H1 (cell line): ENCODE results near the gene TCF20.

Source experiments
- ASH2L ChIP-seq: fragments of 200-600, 300-600 bp; sonication (generic); IDR thresholded peaks from one replicate; pipeline ENCODE4 v1.7.1; 2017; ENCODE audit warnings: low read length
- CHD1 ChIP-seq: IDR thresholded peaks from 2 replicates; pipeline ENCODE4 v1.6.1; 2012; ENCODE audit warnings: low read depth, low read length, improper control_type of control experiment
- EGR1 ChIP-seq: IDR thresholded peaks from 2 replicates; pipeline ENCODE4 v1.6.1; 2011; ENCODE audit warnings: low read depth, low read length, borderline replicate concordance
- KDM1A ChIP-seq: fragments of 200-600, 300-600 bp; sonication (generic); IDR thresholded peaks from 2 replicates; pipeline ENCODE4 v1.7.1; 2016; ENCODE audit warnings: mild to moderate bottlenecking, low read length, borderline replicate concordance
- RAD21 ChIP-seq, 2 experiments: IDR thresholded peaks in 1 of 2; conservative IDR thresholded peaks in 1 of 2; 2 replicates each; pipeline ENCODE4 v1.6.1; 2011; ENCODE audit warnings: low read depth in 2 of 2, low read length in 2 of 2, improper control_type of control experiment in 1 of 2, inconsistent platforms in 1 of 2, mild to moderate bottlenecking in 1 of 2, moderate library complexity in 1 of 2
- SIN3A ChIP-seq, 2 experiments: IDR thresholded peaks in 1 of 2; conservative IDR thresholded peaks in 1 of 2; 2 replicates each; pipeline ENCODE4 v1.6.1; 2011 to 2012; ENCODE audit warnings: low read length in 2 of 2, improper control_type of control experiment in 1 of 2, low read depth in 1 of 2, mild to moderate bottlenecking in 1 of 2
- SP1 ChIP-seq: IDR thresholded peaks from 2 replicates; pipeline ENCODE4 v1.6.1; 2011; ENCODE audit warnings: low read depth, low read length
- TF ChIP-seq, protein P1 (sequence below), 3 experiments: IDR thresholded peaks; 1 replicate in 2 of 3; 2 replicates in 1 of 3; pipeline versions ENCODE4 v1.5.1 to v1.6.1; 2011; ENCODE audit warnings: low read length in 3 of 3, mild to moderate bottlenecking in 3 of 3, inconsistent platforms in 2 of 3, low read depth in 1 of 3, moderate library complexity in 1 of 3; ENCODE audit not compliant: insufficient read depth in 1 of 3; ENCODE audit errors: control extremely low read depth in 1 of 3
- TF ChIP-seq, protein P2 (sequence below): IDR thresholded peaks from 2 replicates; pipeline ENCODE4 v1.6.1; 2011; ENCODE audit warnings: low read depth, mild to moderate bottlenecking, low read length; ENCODE audit not compliant: insufficient read depth
- TF ChIP-seq, protein P3 (sequence below): IDR thresholded peaks from 2 replicates; pipeline ENCODE4 v1.6.1; 2012; ENCODE audit warnings: low read length, inconsistent platforms

DNA sequence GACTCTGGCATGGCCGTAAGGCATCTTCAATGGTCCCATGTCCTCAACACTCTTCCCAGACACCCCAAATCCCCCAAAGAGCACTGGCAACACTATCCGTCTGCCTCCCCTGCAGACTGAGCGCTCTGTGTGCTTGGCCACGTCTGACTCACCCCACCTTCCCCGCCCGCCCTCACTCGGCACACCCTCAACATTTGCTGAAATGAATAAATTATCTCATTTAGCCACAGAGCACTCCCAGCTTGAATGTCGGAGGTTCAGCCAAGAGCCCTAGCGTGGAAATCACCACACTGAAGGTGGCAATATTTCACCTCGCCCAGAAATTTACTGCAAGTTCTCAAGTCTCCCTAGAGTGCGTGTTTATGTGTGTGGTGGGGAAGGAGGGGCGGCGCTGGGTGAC is 46.6 kb upstream of the TCF20 start:
- TF ChIP-seq, protein P1, sequence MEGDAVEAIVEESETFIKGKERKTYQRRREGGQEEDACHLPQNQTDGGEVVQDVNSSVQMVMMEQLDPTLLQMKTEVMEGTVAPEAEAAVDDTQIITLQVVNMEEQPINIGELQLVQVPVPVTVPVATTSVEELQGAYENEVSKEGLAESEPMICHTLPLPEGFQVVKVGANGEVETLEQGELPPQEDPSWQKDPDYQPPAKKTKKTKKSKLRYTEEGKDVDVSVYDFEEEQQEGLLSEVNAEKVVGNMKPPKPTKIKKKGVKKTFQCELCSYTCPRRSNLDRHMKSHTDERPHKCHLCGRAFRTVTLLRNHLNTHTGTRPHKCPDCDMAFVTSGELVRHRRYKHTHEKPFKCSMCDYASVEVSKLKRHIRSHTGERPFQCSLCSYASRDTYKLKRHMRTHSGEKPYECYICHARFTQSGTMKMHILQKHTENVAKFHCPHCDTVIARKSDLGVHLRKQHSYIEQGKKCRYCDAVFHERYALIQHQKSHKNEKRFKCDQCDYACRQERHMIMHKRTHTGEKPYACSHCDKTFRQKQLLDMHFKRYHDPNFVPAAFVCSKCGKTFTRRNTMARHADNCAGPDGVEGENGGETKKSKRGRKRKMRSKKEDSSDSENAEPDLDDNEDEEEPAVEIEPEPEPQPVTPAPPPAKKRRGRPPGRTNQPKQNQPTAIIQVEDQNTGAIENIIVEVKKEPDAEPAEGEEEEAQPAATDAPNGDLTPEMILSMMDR (IDR thresholded peaks at IDR 0.05; ENCODE audit: control extremely low read depth in 1 of 3, insufficient read depth in 1 of 3, low read depth in 1 of 3, low read length in 3 of 3), result no peak
- TF ChIP-seq, protein P2, sequence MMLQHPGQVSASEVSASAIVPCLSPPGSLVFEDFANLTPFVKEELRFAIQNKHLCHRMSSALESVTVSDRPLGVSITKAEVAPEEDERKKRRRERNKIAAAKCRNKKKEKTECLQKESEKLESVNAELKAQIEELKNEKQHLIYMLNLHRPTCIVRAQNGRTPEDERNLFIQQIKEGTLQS, result no peak
- TF ChIP-seq EGR1 (no peak), SP1 (no peak), SIN3A (conservative IDR thresholded peaks at IDR 0.05 in 1 of 2, IDR thresholded peaks at IDR 0.05 in 1 of 2; ENCODE audit: low read depth in 1 of 2, low read length in 2 of 2) (no peak), KDM1A (no peak), CHD1 (no peak), RAD21 (IDR thresholded peaks at IDR 0.05 in 1 of 2, conservative IDR thresholded peaks at IDR 0.05 in 1 of 2; ENCODE audit: low read depth in 2 of 2, low read length in 2 of 2) (no peak), ASH2L (no peak)
- TF ChIP-seq, protein P3, sequence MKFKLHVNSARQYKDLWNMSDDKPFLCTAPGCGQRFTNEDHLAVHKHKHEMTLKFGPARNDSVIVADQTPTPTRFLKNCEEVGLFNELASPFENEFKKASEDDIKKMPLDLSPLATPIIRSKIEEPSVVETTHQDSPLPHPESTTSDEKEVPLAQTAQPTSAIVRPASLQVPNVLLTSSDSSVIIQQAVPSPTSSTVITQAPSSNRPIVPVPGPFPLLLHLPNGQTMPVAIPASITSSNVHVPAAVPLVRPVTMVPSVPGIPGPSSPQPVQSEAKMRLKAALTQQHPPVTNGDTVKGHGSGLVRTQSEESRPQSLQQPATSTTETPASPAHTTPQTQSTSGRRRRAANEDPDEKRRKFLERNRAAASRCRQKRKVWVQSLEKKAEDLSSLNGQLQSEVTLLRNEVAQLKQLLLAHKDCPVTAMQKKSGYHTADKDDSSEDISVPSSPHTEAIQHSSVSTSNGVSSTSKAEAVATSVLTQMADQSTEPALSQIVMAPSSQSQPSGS, result no peak
